ENCODE measurements around the gene MRPS25. TPM values are rescaled to one million over a fixed set of nuclear protein-coding genes. Genes with fewer than 3 reads are reported as not detected.

The MRPS25 gene
- total RNA-seq, 1 donor from 2014 or later, result 50.0 TPM

DNA sequence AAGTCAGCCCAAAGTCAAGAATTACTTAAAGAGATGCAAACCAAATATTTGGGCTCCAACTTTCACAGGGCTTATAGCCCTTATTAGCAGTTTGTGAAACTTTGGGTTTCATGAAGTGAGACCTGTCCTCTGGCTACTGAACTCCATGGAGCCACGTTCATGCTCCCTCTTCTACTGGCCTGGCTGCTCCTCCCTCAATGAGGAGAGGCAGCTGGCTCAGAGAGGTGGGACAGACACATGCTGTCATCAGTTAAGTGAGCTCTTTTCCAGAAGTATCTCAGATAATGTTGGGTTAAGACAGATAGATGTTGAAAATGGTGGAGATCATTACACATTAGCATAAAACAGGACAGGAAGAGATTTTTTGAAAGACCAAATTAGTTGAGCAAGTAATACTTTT is 19.4 kb downstream of the MRPS25 start:
- H3K4me1 Mint-ChIP-seq (ENCODE audit: unreplicated experiment), result peaks cover 3% of the 10 kb centered on the region
- H3K36me3 Mint-ChIP-seq (ENCODE audit: unreplicated experiment), result peaks cover 47% of the 10 kb centered on the region
- no peak for TF ChIP-seq CTCF (IDR thresholded peaks at IDR 0.05)
- no peak overlapping the region for H3K4me3 Mint-ChIP-seq (ENCODE audit: unreplicated experiment)
- H3K27ac Mint-ChIP-seq (ENCODE audit: unreplicated experiment), result no peak overlapping the region
- no peaks in the 10 kb centered on the region for H3K27me3 Mint-ChIP-seq (ENCODE audit: unreplicated experiment)
- no peaks in the 10 kb centered on the region for H3K9me3 Mint-ChIP-seq (ENCODE audit: unreplicated experiment)
- no peak for DNase-seq (ENCODE audit: extremely low spot score, unreplicated experiment)

GRCh38 chr3:15044326-15044725 is 20.8 kb downstream of the MRPS25 start:
- H3K9me3 Mint-ChIP-seq (ENCODE audit: unreplicated experiment), result no peaks in the 10 kb centered on the region
- no peak overlapping the region for H3K4me3 Mint-ChIP-seq (ENCODE audit: unreplicated experiment)
- no peaks in the 10 kb centered on the region for H3K27me3 Mint-ChIP-seq (ENCODE audit: unreplicated experiment)

DNA sequence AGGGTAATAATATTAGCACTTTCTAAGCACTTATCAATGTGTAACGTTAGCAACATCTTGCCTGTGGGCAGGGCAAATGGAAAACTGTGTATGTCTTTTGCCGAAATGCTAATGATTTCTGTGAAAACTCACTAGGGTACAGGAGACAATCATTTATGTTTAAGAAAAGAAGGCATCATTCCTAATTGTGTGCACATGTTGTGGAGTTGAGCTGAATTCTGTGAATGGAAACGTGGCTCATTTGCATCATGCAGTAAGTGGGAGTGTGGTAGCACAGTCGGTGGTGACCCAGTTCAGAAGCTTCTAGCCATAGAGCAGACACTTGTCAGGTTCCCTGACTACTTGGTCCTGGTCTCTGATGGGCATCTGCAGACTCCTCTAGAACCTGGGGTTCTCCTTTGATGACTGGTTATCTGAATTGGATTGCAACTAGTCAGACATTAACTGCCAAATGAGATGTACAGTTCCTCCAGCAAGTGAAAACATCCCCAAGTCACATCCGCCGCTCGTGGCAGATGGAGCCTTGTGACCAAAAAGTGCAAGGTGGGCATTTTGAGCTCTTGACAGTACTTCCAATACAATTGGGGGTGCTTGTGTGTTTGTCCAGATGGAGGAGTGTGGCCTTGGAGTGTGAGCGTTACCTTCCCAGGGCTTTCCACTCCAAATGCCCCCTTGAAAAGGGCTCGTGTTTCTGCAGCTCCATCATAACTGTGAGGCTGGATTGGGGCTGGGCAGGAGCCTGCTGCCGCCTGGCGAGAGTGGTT is 21.5 kb downstream of the MRPS25 start:
- H3K36me3 Mint-ChIP-seq (ENCODE audit: unreplicated experiment), result peaks cover 50% of the 10 kb centered on the region
- no peak for TF ChIP-seq CTCF (IDR thresholded peaks at IDR 0.05)
- DNase-seq (ENCODE audit: extremely low spot score, unreplicated experiment), result no peak
- no peaks in the 10 kb centered on the region for H3K9me3 Mint-ChIP-seq (ENCODE audit: unreplicated experiment)
- no peaks in the 10 kb centered on the region for H3K27me3 Mint-ChIP-seq (ENCODE audit: unreplicated experiment)
- H3K4me1 Mint-ChIP-seq (ENCODE audit: unreplicated experiment), result peaks cover 3% of the 10 kb centered on the region
- no peak overlapping the region for H3K4me3 Mint-ChIP-seq (ENCODE audit: unreplicated experiment)
- H3K27ac Mint-ChIP-seq (ENCODE audit: unreplicated experiment), result no peak overlapping the region

More at GRCh38 chr3:15044326-15044725, 20.8 kb downstream of the MRPS25 start:
- Mint-ChIP-seq H3K36me3 (ENCODE audit: unreplicated experiment) (peaks cover 50% of the 10 kb centered on the region), H3K27ac (ENCODE audit: unreplicated experiment) (peak overlapping the region; percentile 11), H3K4me1 (ENCODE audit: unreplicated experiment) (peaks cover 3% of the 10 kb centered on the region)
- DNase-seq (ENCODE audit: extremely low spot score, unreplicated experiment), result no peak
- no peak for TF ChIP-seq CTCF (IDR thresholded peaks at IDR 0.05)

- no peak for DNase-seq (ENCODE audit: extremely low spot score, unreplicated experiment)
- Mint-ChIP-seq H3K4me3 (ENCODE audit: unreplicated experiment) (no peak overlapping the region), H3K4me1 (ENCODE audit: unreplicated experiment) (peaks cover 3% of the 10 kb centered on the region), H3K9me3 (ENCODE audit: unreplicated experiment) (no peaks in the 10 kb centered on the region), H3K27me3 (ENCODE audit: unreplicated experiment) (no peaks in the 10 kb centered on the region), H3K27ac (ENCODE audit: unreplicated experiment) (no peak overlapping the region), H3K36me3 (ENCODE audit: unreplicated experiment) (peaks cover 46% of the 10 kb centered on the region)
- no peak for TF ChIP-seq CTCF (IDR thresholded peaks at IDR 0.05)
These were observed 22.2 kb downstream of the MRPS25 start for GRCh38 chr3:15042936-15043335.

GRCh38 chr3:15041950-15042349 is 23.2 kb downstream of the MRPS25 start:
- Mint-ChIP-seq H3K27ac (ENCODE audit: unreplicated experiment) (no peak overlapping the region), H3K27me3 (ENCODE audit: unreplicated experiment) (no peaks in the 10 kb centered on the region), H3K4me3 (ENCODE audit: unreplicated experiment) (no peak overlapping the region), H3K36me3 (ENCODE audit: unreplicated experiment) (peaks cover 43% of the 10 kb centered on the region), H3K9me3 (ENCODE audit: unreplicated experiment) (no peaks in the 10 kb centered on the region), H3K4me1 (ENCODE audit: unreplicated experiment) (peaks cover 3% of the 10 kb centered on the region)
- TF ChIP-seq CTCF (IDR thresholded peaks at IDR 0.05), result no peak
- no peak for DNase-seq (ENCODE audit: extremely low spot score, unreplicated experiment)
